GM12878 (cell line): ENCODE results near the gene EBPL. TPM values are rescaled to one million over a fixed set of nuclear protein-coding genes. Genes with fewer than 3 reads are reported as not detected.
A peak's percentile ranks its signal among the peaks of the same experiment; 100 is the strongest.

ENCODE experiments used
- CBX5 ChIP-seq: sonication (generic); IDR thresholded peaks from 2 replicates; pipeline ENCODE4 v1.6.1; 2016; ENCODE audit warnings: low read depth, moderate library complexity, mild to moderate bottlenecking, inconsistent platforms
- CEBPB ChIP-seq, 2 experiments: fragments of 150-350 bp in 1 of 2; IDR thresholded peaks; 2 replicates each; pipeline ENCODE4 v1.6.1; 2012 to 2014; ENCODE audit warnings: low read depth in 2 of 2, low read length in 2 of 2, borderline replicate concordance in 1 of 2, inconsistent platforms in 1 of 2
- CEBPZ ChIP-seq: fragments of 150-350 bp; IDR thresholded peaks from 2 replicates; pipeline ENCODE4 v1.6.1; 2016; ENCODE audit warnings: low read depth, low read length
- CREM ChIP-seq: IDR thresholded peaks from 2 replicates; pipeline ENCODE4 v1.6.1; 2014; ENCODE audit warnings: antibody characterized with exemption, low read depth
- EGR1 ChIP-seq, 2 experiments: IDR thresholded peaks; 1 replicate in 1 of 2; 2 replicates in 1 of 2; pipeline ENCODE4 v1.6.1; 2011 to 2012; ENCODE audit warnings: low read depth in 2 of 2, low read length in 2 of 2, borderline replicate concordance in 1 of 2, mild to moderate bottlenecking in 1 of 2, moderate library complexity in 1 of 2
- GABPA ChIP-seq: IDR thresholded peaks from 2 replicates; pipeline ENCODE4 v1.6.1; 2014; ENCODE audit warnings: antibody characterized with exemption, low read depth, mild to moderate bottlenecking, inconsistent platforms
- HDGF ChIP-seq: fragments of 450-650 bp; IDR thresholded peaks from 2 replicates; pipeline ENCODE4 v1.6.1; 2016; ENCODE audit warnings: antibody characterized with exemption
- HSF1 ChIP-seq: fragments of 150-350 bp; IDR thresholded peaks from 2 replicates; pipeline ENCODE4 v1.6.1; 2014; ENCODE audit warnings: mild to moderate bottlenecking, low read depth, low read length
- IRF4 ChIP-seq: IDR thresholded peaks from 2 replicates; pipeline ENCODE4 v1.6.1; 2011; ENCODE audit warnings: low read depth, low read length
- KAT2A ChIP-seq: conservative IDR thresholded peaks from 2 replicates; pipeline ENCODE4 v1.6.1; 2011; ENCODE audit warnings: low read depth, low read length; ENCODE audit not compliant: control insufficient read depth
- KLF5 ChIP-seq: fragments of 450-650 bp; IDR thresholded peaks from 2 replicates; pipeline ENCODE4 v1.6.1; 2014; ENCODE audit warnings: mild to moderate bottlenecking; ENCODE audit not compliant: partially characterized antibody
- LARP7 ChIP-seq: fragments of 450-650 bp; IDR thresholded peaks from 2 replicates; pipeline ENCODE4 v1.6.1; 2017; ENCODE audit warnings: mild to moderate bottlenecking
- RB1 ChIP-seq: fragments of 450-650 bp; formaldehyde crosslinking; IDR thresholded peaks from 2 replicates; pipeline ENCODE4 v1.6.1; 2017; ENCODE audit warnings: mild to moderate bottlenecking, borderline replicate concordance
- STAT1 ChIP-seq: fragments of 450-650 bp; conservative IDR thresholded peaks from 2 replicates; pipeline ENCODE4 v1.6.1; 2014; ENCODE audit warnings: antibody characterized with exemption, mild to moderate bottlenecking
- TARDBP ChIP-seq: IDR thresholded peaks from 2 replicates; pipeline ENCODE4 v1.6.1; 2016; ENCODE audit warnings: borderline replicate concordance
- TCF3 ChIP-seq: IDR thresholded peaks from 2 replicates; pipeline ENCODE4 v1.6.1; 2012; ENCODE audit warnings: low read depth, mild to moderate bottlenecking, low read length, borderline replicate concordance; ENCODE audit not compliant: insufficient read depth
- polyA plus RNA-seq, 11 experiments: library from polyadenylated mRNA; depleted of rRNA in 4 of 11; unstranded in 6 of 11; stranded (reverse) in 5 of 11; fragments of >200 nt; fragmentation: Nextera tagmentation in 4 of 11; fragmentation: Illumina TruSeq in 1 of 11; extraction: Ambion mirVana in 4 of 11; extraction: Trizol in 1 of 11; gene quantifications; 1 replicate in 1 of 11; 2 replicates in 10 of 11; pipeline versions ENCODE4 v1.2.1 to v1.2.3, GENCODE V29; 2011 to 2016; ENCODE audit warnings: inconsistent platforms in 2 of 11, missing spikeins in 2 of 11, low read depth in 1 of 11
- total RNA-seq, 4 experiments: library from RNA; depleted of rRNA in 3 of 4; stranded (reverse); fragments of >200 nt in 3 of 4; fragmentation: Illumina TruSeq in 1 of 4; extraction: Trizol in 1 of 4; gene quantifications; 2 replicates each; pipeline versions ENCODE4 v1.2.1 to v1.2.3, GENCODE V29; 2013 to 2021
- TF ChIP-seq, protein P1 (sequence below): IDR thresholded peaks from 2 replicates; pipeline ENCODE4 v1.6.1; 2011; ENCODE audit warnings: borderline replicate concordance, low read depth, mild to moderate bottlenecking, moderate library complexity, mixed read lengths, low read length; ENCODE audit not compliant: insufficient read depth; ENCODE audit errors: extremely low read length
- TF ChIP-seq, protein P2 (sequence below): fragments of 450-650 bp; conservative IDR thresholded peaks from 2 replicates; pipeline ENCODE4 v1.6.1; 2017; ENCODE audit warnings: mild to moderate bottlenecking, moderate library complexity
- TF ChIP-seq, protein P3 (sequence below): fragments of 450-650 bp; IDR thresholded peaks from 2 replicates; pipeline ENCODE4 v1.6.1; 2014; ENCODE audit warnings: mild to moderate bottlenecking

EBPL gene
- total and polyA plus RNA-seq, 10 of the 15 experiments (the other 5 are each of a cell fraction or from before 2014, with no cell fraction given) = 6.2 to 72.8 (median 43.5) TPM

DNA sequence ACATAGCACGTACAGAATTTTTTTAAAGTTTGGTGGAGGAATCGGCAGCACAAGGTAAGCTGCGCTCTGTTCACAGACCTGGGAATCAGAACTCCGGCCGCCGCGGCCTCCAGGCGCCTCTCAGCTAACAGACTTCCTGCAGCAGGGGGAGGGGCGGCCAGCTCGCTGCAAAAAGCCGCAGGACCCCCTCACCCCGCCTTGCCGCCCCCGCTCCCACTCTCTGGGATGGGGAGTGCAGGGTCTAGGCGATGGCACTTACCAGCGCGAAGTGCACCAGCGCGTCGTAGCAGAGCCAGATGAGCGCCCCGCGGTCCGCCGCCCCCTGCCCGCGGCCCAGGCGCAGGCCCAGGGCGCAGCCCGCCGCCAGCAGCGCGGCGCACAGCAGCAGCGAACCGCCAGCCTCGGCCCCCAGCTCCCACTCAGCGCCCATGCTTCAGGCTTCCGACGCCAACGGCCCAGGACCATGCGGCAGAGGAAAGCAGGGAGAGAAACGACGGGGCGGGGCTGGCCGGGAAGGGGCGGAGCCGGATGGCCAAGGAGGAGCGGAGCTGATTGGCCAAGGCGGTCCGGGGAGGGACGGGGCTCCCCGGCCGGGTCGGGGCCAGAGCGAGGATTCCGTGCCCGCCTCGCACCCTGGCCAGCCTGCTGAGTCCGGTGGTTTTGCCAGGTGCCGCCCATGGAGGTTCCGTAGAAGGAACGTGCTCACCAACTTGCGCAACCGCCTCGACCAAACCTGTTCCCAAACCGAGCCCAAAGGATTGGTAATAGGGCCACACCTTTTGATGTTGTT is at the start of gene EBPL (continued):
- TF ChIP-seq CEBPB (IDR thresholded peaks at IDR 0.05; ENCODE audit: borderline replicate concordance in 1 of 2, low read depth in 2 of 2, low read length in 2 of 2) (peak in 1 of 2 experiments; percentile 36; a peak in 1 of 4 replicates), TCF3 (0 out of 2 replicates have a peak, but pooled peaks have one; percentile 13), RB1 (peak; percentile 32; the same call in 1 of the 2 replicates), LARP7 (peak; percentile 92), KAT2A (no peak), IRF4 (no peak), CBX5 (no peak), STAT1 (no peak), HDGF (no peak), TARDBP (no peak), KLF5 (no peak), CREM (no peak), HSF1 (no peak), CEBPZ (no peak), GABPA (no peak), EGR1 (IDR thresholded peaks at IDR 0.05; ENCODE audit: borderline replicate concordance in 1 of 2, low read depth in 2 of 2, low read length in 2 of 2) (peak in 1 of 2 experiments; percentile 53; a peak in 1 of 3 replicates)
- TF ChIP-seq, protein P1, sequence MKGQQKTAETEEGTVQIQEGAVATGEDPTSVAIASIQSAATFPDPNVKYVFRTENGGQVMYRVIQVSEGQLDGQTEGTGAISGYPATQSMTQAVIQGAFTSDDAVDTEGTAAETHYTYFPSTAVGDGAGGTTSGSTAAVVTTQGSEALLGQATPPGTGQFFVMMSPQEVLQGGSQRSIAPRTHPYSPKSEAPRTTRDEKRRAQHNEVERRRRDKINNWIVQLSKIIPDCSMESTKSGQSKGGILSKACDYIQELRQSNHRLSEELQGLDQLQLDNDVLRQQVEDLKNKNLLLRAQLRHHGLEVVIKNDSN = no peak
- TF ChIP-seq, protein P2, sequence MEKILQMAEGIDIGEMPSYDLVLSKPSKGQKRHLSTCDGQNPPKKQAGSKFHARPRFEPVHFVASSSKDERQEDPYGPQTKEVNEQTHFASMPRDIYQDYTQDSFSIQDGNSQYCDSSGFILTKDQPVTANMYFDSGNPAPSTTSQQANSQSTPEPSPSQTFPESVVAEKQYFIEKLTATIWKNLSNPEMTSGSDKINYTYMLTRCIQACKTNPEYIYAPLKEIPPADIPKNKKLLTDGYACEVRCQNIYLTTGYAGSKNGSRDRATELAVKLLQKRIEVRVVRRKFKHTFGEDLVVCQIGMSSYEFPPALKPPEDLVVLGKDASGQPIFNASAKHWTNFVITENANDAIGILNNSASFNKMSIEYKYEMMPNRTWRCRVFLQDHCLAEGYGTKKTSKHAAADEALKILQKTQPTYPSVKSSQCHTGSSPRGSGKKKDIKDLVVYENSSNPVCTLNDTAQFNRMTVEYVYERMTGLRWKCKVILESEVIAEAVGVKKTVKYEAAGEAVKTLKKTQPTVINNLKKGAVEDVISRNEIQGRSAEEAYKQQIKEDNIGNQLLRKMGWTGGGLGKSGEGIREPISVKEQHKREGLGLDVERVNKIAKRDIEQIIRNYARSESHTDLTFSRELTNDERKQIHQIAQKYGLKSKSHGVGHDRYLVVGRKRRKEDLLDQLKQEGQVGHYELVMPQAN = peak; percentile 81
- TF ChIP-seq, protein P3, sequence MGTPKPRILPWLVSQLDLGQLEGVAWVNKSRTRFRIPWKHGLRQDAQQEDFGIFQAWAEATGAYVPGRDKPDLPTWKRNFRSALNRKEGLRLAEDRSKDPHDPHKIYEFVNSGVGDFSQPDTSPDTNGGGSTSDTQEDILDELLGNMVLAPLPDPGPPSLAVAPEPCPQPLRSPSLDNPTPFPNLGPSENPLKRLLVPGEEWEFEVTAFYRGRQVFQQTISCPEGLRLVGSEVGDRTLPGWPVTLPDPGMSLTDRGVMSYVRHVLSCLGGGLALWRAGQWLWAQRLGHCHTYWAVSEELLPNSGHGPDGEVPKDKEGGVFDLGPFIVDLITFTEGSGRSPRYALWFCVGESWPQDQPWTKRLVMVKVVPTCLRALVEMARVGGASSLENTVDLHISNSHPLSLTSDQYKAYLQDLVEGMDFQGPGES = peak; percentile 40; the same call in 1 of the 2 replicates
